AG08395 (cell line): ENCODE data around the gene ABHD12.
"Not testable (repeated sequence)": the region's sequence is repeated elsewhere in the genome, so short reads cannot be mapped to it uniquely, and the experiment has no call there.

Experiments
- DNase-seq: peaks from one replicate; pipeline ENCODE4 v3.0.0; 2012; ENCODE audit warnings: mixed read lengths, low spot score

ABHD12 gene

DNA sequence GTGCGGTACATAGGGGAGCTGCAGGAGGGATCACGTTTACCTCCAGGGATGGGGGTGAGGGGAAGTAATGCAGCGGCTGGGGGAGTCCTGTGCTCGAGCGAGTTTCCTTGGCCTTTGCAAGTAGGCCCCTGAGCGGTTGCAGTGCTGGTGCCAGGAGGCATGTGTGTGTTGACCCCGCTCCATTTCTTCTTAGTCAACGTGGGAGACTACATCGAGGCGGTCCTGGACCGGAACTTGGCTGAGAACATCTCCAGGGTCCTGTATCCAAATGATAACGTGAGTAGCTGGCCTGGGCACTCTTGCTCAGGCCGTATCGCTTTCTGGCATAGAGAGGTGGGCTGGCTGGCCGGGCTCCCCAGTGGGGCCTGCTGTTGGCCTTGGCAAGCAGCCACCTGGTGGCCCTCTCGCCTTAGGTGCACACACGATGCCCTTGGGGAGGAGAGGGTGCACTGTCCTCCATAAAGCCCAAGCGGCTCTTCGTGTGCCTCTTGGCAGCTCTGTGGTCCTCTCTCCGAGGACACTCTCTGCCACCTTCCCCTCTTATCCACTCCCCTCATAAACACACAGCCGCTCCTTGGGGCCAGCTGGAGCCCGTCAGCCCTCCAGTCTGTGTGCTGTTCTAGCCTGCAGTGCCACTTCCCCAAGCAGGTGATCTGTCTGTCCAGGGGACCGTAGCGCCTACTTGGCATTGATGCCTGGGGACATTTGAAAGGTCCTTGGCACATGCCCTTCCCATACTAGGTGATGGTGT is 113.4 kb downstream of the ABHD12 start:
- no peak for DNase-seq

DNA sequence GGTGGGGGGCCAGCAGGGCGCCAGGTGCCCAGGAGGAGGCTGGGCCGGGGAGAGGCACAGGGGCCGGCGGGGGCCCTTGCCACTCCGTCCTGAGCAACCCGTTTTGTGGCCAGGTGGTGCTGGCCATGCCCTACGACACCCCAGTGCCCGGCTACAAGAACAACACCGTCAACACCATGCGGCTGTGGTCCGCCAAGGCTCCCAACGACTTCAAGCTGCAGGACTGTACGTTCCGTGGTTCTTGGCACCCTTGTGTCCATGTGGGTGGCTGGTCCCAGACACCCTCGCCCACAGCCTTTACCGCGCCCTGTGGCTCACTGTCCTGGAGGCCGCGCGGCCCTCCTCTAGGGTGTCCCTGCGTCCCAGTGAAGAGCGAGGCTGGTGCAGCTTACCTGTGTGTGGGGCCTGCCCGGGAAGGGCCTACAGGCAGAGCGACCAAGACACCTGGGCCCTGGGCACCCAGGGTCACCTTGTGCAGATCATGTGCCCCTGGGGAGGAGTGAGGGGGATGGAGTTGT is 114.0 kb downstream of the ABHD12 start:
- DNase-seq: no peak

DNA sequence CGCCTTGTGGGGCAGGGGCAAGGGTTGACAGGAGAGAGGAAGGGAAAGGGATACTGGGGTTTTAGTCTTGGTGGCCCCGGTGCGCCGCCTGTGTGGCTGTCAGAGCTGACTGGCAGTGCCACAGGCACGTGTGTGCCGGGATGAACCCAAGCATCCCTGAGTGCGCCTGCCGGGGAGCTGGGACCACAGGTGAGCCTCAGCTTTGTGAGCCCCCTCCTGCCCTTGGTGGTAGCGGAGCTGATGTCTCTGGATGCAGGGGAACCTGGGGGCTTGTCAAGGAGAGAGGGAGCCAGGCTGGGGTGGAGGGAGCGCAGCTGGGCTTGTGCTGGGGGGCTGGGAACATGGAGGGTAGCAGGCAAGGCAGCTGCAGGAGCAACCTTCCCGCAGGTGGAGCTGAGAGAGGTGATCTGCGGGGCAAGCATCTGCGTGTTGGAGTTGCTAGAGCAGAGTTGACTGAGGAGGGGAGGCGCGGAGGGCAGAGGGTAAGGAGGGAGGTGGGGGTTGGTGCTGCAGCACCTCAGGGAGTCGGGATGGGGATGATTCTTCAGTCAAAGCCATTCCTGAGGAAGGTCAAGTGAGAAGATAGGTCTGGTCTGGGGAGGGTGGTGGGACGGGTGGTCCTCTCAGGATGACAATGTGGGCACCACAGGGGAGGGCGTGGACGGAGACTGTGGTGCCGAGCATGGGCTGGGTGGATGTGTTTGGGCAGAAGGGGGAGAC is 114.7 kb downstream of the ABHD12 start:
- DNase-seq: no peak

DNA sequence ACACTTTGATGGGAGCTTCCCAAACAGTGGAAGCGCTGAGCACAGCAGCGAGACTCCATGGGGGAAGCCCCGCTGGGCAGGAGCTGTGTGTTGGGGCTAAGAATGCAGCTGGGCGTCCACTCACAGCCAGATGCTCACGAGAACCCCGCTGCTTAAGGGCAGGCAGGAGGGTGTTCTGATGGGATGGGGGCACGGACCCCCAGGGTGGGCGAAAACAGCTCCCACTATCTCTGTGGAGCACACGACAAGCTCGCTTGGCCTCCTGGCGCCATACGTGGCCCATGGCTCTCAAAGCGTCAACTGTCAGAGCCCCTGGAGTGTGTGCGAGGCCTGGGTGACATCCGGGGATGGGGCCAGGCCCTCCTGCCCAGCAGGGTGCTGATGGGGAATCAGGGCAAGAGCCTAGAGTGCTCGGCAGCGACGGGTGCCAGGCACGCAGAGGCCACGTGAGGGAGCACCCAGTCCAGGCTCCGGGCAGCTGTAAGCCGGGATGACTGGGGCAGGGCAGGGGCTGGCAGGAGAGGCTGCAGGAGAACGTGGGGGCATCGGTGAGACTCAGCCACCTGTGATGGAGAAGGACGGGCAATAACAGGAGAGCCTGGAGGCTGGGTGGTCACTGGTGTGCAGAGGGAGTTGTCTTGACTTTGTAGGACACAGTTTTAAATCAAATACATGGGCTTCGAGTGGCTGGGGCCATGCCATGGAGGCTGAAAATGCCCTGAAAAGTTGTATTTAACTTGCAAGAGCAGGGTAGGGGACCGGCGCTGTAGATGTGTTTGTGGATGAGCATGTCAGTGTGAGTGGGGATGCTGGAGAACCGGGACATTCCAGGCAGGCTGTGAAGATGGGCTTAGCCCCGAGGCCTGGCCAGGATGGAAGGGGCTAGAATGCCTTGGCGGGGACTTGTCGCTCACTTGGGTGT is 115.5 kb downstream of the ABHD12 start:
- DNase-seq: no peak

DNA sequence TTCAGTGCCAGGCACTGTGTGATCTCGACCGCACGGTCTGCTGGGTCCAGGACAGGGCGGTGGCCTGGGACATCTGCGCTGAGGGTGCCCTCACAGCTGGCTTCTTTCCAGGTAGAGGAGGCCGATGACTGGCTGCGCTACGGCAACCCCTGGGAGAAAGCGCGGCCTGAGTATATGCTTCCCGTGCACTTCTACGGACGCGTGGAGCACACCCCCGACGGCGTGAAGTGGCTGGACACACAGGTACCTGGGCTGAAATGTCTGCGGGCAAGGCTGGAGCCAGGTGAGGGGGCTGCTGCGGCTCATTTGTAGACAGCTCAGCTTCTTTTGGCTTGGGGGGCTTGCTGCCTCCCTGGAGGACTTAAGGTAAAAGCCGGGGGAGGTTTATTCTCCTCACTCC is 116.2 kb downstream of the ABHD12 start:
- no peak for DNase-seq

DNA sequence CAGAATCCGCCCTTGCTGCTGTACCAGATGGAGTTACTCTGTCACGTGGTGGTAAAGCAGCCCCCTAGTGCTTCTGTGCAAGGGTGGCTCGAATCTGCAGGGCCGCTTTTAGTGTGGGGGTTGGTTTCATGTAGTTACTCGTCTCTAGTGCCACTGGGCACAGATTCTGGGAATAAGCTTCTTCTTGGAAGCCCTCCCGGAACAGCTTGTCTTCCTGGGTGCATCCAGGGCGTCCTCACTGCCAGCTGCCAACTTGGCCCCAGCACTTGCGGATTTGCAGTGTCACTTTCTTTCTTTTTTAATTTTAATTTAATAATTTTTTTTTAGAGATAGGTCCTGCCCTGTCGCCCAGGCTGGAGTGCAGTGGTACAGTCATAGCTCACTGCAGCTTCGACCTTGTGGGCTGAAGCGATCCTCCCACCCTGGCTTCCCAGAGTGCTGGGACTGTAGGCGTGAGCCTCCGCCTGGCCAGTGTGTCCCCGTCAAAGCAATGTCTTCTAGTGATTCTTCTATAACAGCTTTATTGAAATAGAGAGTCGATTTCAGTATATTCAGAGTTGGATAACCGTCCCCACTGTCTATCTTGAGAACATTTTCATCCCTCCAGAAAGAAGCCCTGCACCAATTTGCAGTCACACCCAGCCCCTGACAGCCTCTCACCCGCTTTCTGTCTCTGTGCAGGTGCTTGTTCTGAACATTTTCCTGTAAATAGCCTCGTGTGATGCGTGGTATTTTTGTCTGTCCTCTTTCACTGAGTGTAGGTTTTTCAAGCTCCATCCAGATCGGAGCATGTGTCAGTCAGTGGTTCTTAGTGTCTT is 116.9 kb downstream of the ABHD12 start:
- DNase-seq: no peak

DNA sequence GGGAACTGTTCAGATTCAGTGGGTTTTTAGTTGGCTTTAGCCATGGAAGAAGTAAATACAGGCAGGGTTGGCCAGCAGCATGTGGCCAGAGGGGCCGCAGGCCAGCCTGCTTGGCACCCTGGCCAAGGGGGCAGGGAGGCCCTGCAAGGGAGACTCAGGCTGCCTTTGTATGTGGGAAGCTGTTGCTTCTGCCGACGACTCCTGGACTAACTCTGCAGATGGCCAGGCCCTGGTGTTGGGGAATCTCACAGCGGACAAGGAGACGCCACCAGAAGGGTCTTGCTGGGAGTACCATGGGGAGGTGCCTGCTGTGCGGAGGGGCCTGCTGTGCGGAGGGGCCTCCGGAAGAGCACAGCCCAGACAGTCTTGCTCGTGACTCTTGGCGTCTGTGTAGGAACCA is 117.6 kb downstream of the ABHD12 start:
- no peak for DNase-seq

DNA sequence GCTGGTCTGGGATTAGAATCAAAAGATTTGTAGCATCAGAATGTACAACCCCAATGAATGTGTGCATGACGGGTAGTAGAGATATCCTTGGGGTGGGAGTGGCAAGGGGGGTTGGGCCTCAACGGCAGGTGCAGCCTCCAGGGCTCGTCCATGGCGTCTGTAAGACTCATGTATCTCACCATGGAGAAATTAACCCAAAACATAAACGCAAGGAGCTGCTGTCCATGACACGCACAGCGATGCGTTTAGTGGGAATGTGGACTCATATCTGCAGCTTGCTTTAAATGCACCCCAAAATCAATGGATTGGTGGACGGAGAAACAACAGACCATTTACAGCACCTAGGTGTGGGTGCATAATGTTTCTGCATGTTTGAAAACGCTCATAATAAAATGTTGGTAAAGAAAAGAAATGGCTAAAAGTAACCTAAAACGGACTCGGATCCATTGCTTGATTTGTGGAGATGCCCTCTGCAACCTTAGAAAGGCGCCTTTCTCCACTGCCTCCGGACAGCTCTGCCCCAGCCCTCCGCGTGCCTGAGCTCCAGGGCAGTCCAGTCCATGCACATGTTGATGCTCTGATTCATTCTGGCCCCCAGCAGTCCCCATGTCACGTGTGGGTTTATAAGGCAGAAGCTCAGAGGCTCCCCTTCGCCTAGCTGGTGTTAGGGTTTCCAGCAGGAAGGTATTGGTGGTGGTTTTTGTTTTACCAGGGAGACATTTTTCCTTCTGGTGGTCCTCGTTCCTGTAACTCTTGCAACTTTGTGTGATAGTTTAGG is 118.2 kb downstream of the ABHD12 start:
- DNase-seq: no peak

DNA sequence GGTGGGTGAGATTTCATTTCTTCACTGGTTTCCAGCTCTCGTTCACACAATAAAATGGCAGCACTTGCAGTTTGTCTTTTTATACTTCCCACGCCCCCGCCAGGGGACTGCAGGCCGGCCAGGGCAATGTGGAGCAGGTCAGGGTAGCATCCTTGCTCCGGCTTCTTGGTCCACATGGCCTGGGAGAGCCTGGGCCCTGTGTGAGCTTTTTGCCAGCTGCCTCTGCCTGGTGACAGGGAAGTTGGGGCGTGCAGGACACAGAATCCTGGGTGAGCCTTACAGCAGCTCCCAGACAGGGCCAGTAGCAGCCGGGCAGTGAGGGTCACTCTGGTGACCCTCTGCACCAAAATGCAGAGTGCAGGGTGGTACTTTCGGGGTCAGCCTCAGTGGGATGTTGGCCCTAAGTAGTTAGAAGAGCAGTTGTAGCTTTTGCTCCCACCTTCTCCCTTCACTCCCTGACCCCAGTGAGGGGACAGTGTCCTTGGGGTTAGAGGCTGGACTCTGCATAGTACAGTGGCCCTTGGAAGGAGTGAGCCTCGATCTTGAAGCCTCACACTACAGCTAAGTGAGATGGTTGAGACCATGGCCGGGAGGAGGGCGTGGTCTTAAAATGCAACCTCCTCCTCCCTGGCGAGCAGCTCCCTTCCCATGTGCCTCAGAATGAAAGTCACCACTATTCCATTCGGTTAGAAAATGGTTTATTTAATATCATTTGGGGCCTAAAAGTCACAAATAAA is 119.0 kb downstream of the ABHD12 start:
- DNase-seq: no peak

DNA sequence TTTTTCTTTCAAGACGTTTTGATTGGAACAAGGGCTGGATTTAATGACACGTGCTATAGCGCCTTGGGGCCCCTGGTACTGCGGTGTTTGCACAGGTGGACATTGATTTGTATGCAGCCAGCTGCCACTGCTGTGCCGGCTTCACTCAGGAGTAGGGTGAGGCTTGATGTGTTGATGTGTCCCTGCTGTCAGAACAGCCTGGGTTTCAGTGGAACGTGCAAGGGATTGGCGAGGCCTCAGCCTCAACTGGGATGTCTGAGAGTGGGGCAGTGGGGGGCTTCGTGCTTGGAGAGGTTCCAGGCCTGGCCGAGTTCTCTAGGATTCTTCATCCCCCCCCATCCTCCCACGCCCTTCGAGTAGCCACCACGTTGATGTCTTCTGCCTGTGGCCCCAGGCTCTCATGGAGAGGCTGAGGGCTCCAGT is 119.8 kb downstream of the ABHD12 start:
- no peak for DNase-seq

DNA sequence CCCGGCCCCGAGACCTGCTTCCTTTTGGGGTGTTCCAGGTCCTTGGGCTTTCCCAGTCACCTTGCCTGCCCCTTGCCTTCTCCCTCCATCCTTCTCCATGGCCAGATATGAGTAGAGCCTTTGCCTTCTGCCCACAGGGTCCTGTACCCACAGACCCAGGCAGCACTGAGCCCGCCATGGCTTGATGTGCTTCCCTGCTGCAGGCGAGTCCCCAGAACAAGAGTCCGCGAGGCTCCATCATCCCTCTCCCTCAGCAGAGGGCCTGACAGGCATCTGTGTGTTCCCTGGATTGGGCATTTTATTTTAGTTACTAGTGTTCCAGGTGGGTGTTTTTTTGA is 120.8 kb downstream of the ABHD12 start:
- no peak for DNase-seq

DNA sequence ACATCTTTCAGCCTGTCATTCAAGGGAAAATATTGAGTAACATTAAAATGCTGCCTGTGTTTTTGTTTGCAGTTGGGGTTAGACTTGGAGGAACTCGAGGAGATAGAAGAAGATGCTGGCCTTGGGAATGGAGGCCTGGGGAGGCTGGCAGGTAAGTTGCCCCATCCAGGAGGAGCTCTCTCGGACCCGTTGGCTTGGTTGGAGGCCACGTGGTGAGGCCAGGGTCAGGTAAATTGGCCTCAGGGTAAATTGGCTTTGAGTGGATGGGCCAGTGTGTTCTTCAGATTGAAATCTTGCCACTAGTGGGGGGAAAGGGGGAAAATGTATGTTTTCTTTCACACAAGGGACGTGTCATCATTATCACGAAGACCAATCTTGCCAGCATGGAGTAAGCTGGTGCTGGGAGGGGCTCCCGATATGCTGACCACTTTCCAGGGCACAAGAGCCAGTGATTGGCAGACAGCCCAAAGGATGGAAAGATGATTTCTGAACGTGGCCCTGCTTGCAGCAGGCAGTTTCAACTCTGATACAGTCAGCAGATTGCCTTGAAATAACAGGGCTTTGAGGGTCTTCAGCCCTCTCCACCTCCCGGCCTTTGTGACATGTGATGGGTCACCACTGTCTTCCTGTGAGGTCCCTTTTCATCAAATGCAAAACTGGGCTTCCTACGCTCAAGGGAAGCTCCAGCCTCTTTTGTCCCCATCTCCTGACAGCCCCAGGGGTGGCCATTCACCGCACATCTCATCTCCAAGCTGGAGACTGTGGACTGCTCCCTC is 121.4 kb downstream of the ABHD12 start:
- DNase-seq: no peak

DNA sequence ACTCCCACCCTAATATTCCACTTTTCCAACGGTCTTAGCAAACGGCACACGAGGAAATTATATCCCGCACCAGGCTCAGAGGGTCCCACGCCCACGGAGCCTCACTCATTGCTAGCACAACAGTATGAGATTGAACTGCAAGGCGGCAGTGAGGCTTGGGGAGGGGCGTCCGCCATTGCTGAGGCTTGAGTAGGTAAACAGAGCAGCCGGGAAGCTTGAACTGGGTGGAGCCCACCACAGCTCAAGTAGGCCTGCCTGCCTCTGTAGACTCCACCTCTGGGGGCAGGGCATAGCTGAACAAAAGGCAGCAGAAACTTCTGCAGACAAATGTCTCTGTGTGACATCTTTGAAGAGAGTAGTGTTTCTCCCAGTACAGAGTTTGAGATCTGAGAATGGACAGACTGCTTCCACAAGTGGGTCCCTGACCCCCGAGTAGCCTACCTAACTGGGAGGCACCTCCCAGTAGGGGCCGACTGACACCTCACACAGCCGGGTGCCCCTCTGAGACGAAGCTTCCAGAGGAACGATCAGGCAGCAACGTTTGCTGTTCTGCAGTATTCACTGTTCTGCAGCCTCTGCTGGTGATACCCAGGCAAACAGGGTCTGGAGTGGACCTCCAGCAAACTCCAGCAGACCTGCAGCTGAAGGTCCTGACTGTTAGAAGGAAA is 129.7 kb downstream of the ABHD12 start:
- not testable (repeated sequence) for DNase-seq

DNA sequence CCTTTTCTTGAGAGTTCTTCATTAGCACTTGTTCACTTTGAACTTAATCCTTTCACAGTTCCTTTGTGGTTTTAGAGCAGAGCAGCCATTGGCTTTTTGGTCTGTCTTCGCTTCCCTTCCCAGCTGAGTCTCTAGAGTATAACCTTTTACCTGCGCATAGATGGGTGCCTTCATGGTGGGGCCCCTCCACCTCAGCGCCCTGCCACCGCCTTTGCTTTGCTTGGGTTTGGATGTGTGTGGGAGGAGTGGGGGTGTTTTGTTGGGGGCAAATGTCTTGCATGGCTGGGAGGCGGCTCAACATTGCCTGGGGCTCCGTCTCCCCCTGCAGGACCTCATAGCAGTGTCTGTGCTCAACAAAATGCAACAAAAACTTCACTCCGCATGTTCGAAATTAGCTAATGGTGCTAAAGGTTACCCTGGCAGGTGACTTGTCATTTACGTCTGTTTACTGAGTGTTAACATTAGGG is 130.8 kb downstream of the ABHD12 start:
- no peak for DNase-seq

DNA sequence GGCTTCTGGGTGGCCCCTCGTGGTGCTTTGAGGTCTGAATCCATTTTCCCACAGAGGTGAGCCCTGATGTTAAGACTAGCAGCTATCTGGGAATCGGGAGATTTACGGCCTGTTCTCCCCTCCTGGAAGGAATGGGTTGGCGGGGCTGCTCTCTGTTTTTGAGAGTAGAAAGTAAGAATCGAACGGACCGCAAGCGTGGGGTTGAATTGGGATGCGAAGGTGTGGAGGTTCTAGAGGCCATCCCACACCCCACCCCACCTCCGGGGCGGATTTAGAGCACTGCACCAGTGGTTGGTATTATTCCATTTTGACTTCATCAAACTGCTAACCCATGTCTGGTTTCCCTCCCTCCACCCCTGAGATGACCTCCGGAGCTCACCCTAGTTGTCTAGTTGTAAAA is 131.3 kb downstream of the ABHD12 start:
- no peak for DNase-seq

DNA sequence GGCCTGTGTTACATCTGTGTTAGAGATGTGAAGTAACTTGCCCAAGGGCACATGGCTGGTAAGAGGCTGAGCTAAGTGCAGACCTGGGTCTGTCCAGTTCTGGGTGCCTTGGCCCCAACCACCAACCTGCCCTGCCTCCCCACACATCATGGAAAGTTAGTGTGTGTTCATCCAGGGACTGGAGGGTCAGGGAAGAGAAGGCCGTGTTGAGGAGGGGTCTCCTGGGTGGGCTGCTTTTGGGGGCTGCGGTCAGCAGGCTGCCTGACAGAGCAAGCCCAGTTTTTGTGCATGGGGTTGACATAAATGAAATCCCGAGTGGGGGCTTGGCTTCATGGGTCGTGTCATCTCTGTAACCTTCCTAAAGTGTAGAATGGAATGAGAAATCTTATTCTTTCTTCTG is 131.8 kb downstream of the ABHD12 start:
- DNase-seq: no peak

DNA sequence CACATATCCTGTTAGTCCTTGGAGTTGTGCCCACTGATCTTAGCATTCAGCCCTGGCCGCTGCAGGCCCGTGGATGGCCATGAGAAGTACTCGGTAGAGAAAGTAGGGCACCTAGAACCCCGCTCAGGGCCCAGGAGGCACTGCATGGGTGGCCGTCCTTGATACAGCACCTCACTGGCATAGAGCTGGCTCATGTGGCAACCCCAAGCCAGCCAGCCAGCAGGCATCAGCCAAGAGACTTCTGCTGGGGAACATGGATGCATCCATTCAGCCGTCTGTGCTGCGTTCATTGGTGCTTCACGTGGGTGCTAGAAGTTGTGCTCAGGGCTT is 132.2 kb downstream of the ABHD12 start:
- no peak for DNase-seq

DNA sequence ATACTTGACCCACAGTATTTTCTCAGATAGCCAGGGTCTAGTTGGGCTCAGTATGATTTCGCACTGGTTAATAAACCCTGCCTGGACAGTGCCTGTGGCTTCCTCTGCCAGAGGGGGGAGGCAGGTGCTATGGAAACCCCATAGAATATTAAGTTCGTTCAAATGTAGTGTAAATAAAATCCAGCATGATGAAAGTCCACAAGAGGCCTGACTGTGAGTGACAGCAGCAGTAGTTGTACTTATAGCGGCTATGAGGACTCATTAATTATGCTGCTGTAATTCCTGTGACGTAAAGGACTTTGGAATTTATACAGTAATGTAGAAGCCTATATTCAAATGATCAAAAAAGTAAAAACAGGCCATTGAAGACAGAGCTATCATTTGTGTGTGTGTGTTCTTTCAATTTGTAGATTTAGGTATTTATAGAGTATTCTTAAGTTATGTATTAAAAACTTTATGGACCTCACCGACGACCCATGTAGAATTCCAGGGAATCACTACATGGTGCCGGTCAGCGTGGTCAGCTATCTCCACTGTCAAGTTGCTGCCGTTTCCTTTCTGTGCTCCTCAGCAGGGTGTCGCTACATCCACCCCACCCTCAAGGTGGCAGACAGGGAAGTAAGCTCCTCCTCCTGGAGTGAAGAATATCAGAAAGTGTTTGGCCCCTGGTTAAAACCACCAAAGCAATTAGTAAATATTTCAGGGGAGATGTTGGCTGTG is 132.7 kb downstream of the ABHD12 start:
- no peak for DNase-seq
